Caco-2 (cell line): ENCODE data around the gene TSSK6. TPM values are rescaled to one million over a fixed set of nuclear protein-coding genes. Genes with fewer than 3 reads are reported as not detected.
A peak's percentile ranks its signal among the peaks of the same experiment; 100 is the strongest.

ENCODE experiments used
- BruUV-seq: library from RNA; stranded (reverse); fragments of 400-500 nt; replicated peaks from 2 replicates; lab custom pipeline; 2021; lab: Mats Ljungman, UMichigan
- CTCF ChIA-PET: fragments of 300-600 bp; sonication (Branson Sonifier 250); formaldehyde crosslinking; loops from one replicate; lab custom pipeline; 2022; ENCODE audit warnings: antibody characterized with exemption; lab: Charles Lee
- POLR2A ChIA-PET: fragments of 300-600 bp; sonication (Branson Sonifier 250); formaldehyde crosslinking; loops from one replicate; lab custom pipeline; 2022; ENCODE audit warnings: antibody characterized with exemption; lab: Charles Lee
- DNase-seq, 2 experiments: peaks; one replicate each; pipeline versions ENCODE4 v3.0.0 to v3.0.0-alpha.2; 2020 to 2022
- H3K27me3 ChIP-seq: replicated peaks from 2 replicates; pipeline ENCODE4 v1.6.0; 2011; ENCODE audit warnings: low read length; ENCODE audit not compliant: control insufficient read depth, insufficient read depth
- H3K36me3 ChIP-seq: 2 replicates; pipeline ENCODE4 v1.5.1; 2011; ENCODE audit warnings: low read length; ENCODE audit not compliant: control insufficient read depth, insufficient read depth
- H3K4me1 ChIP-seq: fragments of 250-450 bp; sonication (Bioruptor Pico); 2 replicates; pipeline ENCODE4 v1.5.1; 2020; ENCODE audit warnings: mild to moderate bottlenecking
- H3K4me3 ChIP-seq: 2 replicates; pipeline ENCODE4 v1.5.1; 2011; ENCODE audit warnings: low read depth, mild to moderate bottlenecking, control low read depth, low read length
- H3K9me3 ChIP-seq: fragments of 250-450 bp; sonication (Bioruptor Pico); 2 replicates; pipeline ENCODE4 v1.5.1; 2020; ENCODE audit warnings: mild to moderate bottlenecking, moderate library complexity
- H3K27ac Mint-ChIP-seq: one replicate; pipeline ENCODE4 v1.8.0; 2022; ENCODE audit warnings: mixed read lengths; ENCODE audit not compliant: unreplicated experiment
- H3K27me3 Mint-ChIP-seq: one replicate; pipeline ENCODE4 v1.8.0; 2022; ENCODE audit warnings: mixed read lengths; ENCODE audit not compliant: insufficient read depth, unreplicated experiment
- H3K36me3 Mint-ChIP-seq: one replicate; pipeline ENCODE4 v1.8.0; 2022; ENCODE audit warnings: mild to moderate bottlenecking, mixed read lengths; ENCODE audit not compliant: insufficient read depth, unreplicated experiment
- H3K4me1 Mint-ChIP-seq: one replicate; pipeline ENCODE4 v1.8.0; 2022; ENCODE audit warnings: low read depth, mixed read lengths; ENCODE audit not compliant: unreplicated experiment
- H3K4me3 Mint-ChIP-seq: one replicate; pipeline ENCODE4 v1.8.0; 2022; ENCODE audit warnings: mild to moderate bottlenecking, moderate library complexity, mixed read lengths; ENCODE audit not compliant: unreplicated experiment
- H3K9me3 Mint-ChIP-seq: one replicate; pipeline ENCODE4 v1.8.0; 2022; ENCODE audit warnings: mixed read lengths; ENCODE audit not compliant: unreplicated experiment
- CTCF ChIP-seq, 2 experiments: fragments of 200-600 bp in 1 of 2; IDR thresholded peaks; 1 replicate in 1 of 2; 2 replicates in 1 of 2; pipeline versions ENCODE4 v1.5.1 to v1.8.0; 2011 to 2022; ENCODE audit warnings: antibody characterized with exemption in 1 of 2, control low read depth in 1 of 2, inconsistent platforms in 1 of 2, low read depth in 1 of 2, low read length in 1 of 2, mild to moderate bottlenecking in 1 of 2, moderate library complexity in 1 of 2; ENCODE audit not compliant: insufficient read depth in 1 of 2, severe bottlenecking in 1 of 2, unreplicated experiment in 1 of 2
- intact Hi-C: fragments of 100-400 bp; cut with micrococcal nuclease; formaldehyde crosslinking; loops from one replicate; pipeline ENCODE4 v1.10.0; 2022; ENCODE audit not compliant: unreplicated experiment
- total RNA-seq: library from RNA; stranded (reverse); gene quantifications from 2 replicates; pipeline ENCODE4 v1.2.3, GENCODE V29; 2022

TSSK6 gene
- total RNA-seq, 1 experiment from 2014 or later, result 3.8 TPM

- Mint-ChIP-seq H3K4me3 (no peak overlapping the region), H3K36me3 (peaks cover 8% of the 10 kb centered on the region), H3K9me3 (no peaks in the 10 kb centered on the region), H3K27me3 (no peaks in the 10 kb centered on the region), H3K27ac (no peak overlapping the region), H3K4me1 (peaks cover 6% of the 10 kb centered on the region)
- no peaks in the 10 kb centered on the region for H3K4me1 ChIP-seq
- CTCF ChIA-PET, result interaction anchor here (0.7 kb wide), 1 partner anchor 31 kb away, joined by 5 read pairs; no protein-coding TSS in a partner anchor
- no peaks in the 10 kb centered on the region for H3K36me3 ChIP-seq
- POLR2A ChIA-PET, result no interaction called here
- TF ChIP-seq CTCF (IDR thresholded peaks at IDR 0.05; ENCODE audit: insufficient read depth in 1 of 2, low read depth in 1 of 2, low read length in 1 of 2, severe bottlenecking in 1 of 2, unreplicated experiment in 1 of 2), result no peak
- no peaks in the 10 kb centered on the region for H3K9me3 ChIP-seq
- H3K27me3 ChIP-seq, result no peaks in the 10 kb centered on the region
- intact Hi-C loops, result no loop called here
- no peak overlapping the region for H3K4me3 ChIP-seq
- no TSS peak for BruUV-seq
- DNase-seq, result peak; percentile 48 to 70
Measured at GRCh38 chr19:19540715-19541515, 25.6 kb upstream of the TSSK6 start.

GRCh38 chr19:19540064-19540714 lies 24.8 kb upstream of the TSSK6 start:
- ChIA-PET POLR2A (no interaction called here), CTCF (interaction anchor here (0.7 kb wide), 1 partner anchor 31 kb away, joined by 5 read pairs; no protein-coding TSS in a partner anchor)
- H3K4me3 Mint-ChIP-seq, result no peak overlapping the region
- no TSS peak for BruUV-seq
- H3K36me3 Mint-ChIP-seq, result peaks cover 10% of the 10 kb centered on the region
- TF ChIP-seq CTCF (IDR thresholded peaks at IDR 0.05; ENCODE audit: insufficient read depth in 1 of 2, low read depth in 1 of 2, low read length in 1 of 2, severe bottlenecking in 1 of 2, unreplicated experiment in 1 of 2), result no peak
- no peak overlapping the region for H3K27ac Mint-ChIP-seq
- Histone ChIP-seq H3K4me3 (no peak overlapping the region), H3K36me3 (no peaks in the 10 kb centered on the region), H3K4me1 (no peaks in the 10 kb centered on the region), H3K9me3 (no peaks in the 10 kb centered on the region), H3K27me3 (no peaks in the 10 kb centered on the region)
- no peaks in the 10 kb centered on the region for H3K9me3 Mint-ChIP-seq
- no peak for DNase-seq
- H3K4me1 Mint-ChIP-seq, result peaks cover 6% of the 10 kb centered on the region
- intact Hi-C loops, result no loop called here
- H3K27me3 Mint-ChIP-seq, result no peaks in the 10 kb centered on the region

- POLR2A ChIA-PET, result no interaction called here
- Histone ChIP-seq H3K4me3 (no peak overlapping the region), H3K4me1 (no peaks in the 10 kb centered on the region), H3K27me3 (no peaks in the 10 kb centered on the region), H3K9me3 (no peaks in the 10 kb centered on the region), H3K36me3 (no peaks in the 10 kb centered on the region)
- Mint-ChIP-seq H3K36me3 (peaks cover 10% of the 10 kb centered on the region), H3K27ac (no peak overlapping the region), H3K4me3 (no peak overlapping the region), H3K4me1 (peaks cover 6% of the 10 kb centered on the region), H3K9me3 (no peaks in the 10 kb centered on the region), H3K27me3 (no peaks in the 10 kb centered on the region)
- DNase-seq, result no peak
- intact Hi-C loops, result no loop called here
- TF ChIP-seq CTCF (IDR thresholded peaks at IDR 0.05; ENCODE audit: insufficient read depth in 1 of 2, low read depth in 1 of 2, low read length in 1 of 2, severe bottlenecking in 1 of 2, unreplicated experiment in 1 of 2), result no peak
- CTCF ChIA-PET, result no interaction called here
- no TSS peak for BruUV-seq
Measured at GRCh38 chr19:19539698-19540063, 24.3 kb upstream of the TSSK6 start.
